SH-SY5Y (cell line): Measurements from ENCODE around the gene PHKA1.
"Not testable (repeated sequence)": the region's sequence is repeated elsewhere in the genome, so short reads cannot be mapped to it uniquely, and the experiment has no call there.

Source experiments
- GATA2 ChIP-seq: IDR thresholded peaks from 2 replicates; pipeline ENCODE4 v1.6.1; 2011; ENCODE audit warnings: mild to moderate bottlenecking, low read depth, low read length
- GATA3 ChIP-seq: IDR thresholded peaks from 2 replicates; pipeline ENCODE4 v1.6.1; 2011; ENCODE audit warnings: low read depth, mild to moderate bottlenecking, low read length, moderate library complexity

Gene PHKA1

DNA sequence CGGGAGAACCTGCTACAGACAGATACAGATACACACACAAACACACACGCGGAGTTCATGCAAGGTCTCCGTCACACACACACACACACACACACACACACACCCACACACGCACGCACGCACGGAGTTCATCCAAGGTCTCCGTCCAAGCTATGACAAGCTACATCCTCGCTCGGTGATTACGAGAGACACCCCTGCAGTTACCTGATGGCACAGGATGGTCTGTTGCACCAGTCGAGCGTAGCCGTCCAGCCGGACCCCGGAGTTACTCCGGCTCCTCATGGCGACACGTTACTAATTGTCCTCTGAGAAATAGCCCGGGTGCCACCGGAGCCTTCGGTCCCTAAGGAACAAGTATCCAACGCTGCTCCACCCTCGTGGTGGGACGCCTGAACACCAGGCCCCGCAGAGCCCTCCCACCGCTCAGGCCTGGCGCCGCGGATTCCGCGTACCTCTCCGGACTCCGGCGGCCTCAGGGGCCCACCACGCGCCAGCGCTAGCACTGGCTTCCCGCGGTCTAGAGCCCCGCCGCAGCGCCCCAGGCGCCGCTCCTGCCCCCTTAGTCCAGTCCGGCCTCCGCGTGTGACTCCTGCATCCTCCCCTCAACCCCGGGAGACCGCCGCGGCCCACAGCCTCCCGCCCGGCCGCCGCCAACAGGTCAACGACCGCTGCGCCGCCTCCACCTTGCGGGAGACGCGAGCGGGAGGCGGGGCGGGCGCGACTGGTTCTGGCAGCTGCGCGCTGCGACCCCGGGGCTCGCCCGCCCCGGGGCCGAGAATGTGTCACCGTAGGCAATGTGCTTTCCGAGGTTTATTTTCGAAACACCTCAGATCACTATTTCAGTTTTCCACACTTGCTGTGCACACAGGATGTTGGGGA lies at the start of gene PHKA1:
PHKA1 (minus strand) TSS at position 708 of the 879 bp plus-strand sequence; CDS start at position 282, 426 bp downstream.
- TF ChIP-seq GATA2, GATA3: not testable (repeated sequence)

DNA sequence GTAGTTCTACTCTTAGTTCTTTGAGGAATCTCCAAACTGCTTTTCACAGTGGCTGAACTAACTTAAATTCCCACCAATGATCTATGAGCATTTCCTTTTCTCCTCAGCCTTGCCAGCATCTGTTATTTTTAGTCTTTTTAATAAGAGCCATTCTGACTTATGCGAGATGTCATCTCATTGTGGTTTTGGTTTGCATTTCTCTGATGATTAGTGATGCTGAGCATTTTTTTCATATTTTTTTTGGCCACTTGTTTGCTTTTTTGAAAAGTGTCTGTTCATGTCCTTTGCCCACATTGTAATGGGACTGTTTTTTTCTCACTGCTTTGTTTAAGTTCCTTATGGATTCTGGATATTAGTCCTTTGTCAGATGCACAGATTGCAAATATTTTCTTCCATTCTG lies 21.5 kb upstream of the PHKA1 start:
- no peak for TF ChIP-seq GATA3
- TF ChIP-seq GATA2, result no peak

- TF ChIP-seq GATA2, result no peak
- no peak for TF ChIP-seq GATA3
These were observed 13.7 kb upstream of the PHKA1 start for GRCh38 chrX:72727846-72728245.

GRCh38 chrX:72716766-72717165 lies 2.7 kb upstream of the PHKA1 start:
- TF ChIP-seq GATA2 (no peak), GATA3 (no peak)

GRCh38 chrX:72715546-72715945 lies 1.4 kb upstream of the PHKA1 start:
- TF ChIP-seq GATA3 (no peak), GATA2 (no peak)

DNA sequence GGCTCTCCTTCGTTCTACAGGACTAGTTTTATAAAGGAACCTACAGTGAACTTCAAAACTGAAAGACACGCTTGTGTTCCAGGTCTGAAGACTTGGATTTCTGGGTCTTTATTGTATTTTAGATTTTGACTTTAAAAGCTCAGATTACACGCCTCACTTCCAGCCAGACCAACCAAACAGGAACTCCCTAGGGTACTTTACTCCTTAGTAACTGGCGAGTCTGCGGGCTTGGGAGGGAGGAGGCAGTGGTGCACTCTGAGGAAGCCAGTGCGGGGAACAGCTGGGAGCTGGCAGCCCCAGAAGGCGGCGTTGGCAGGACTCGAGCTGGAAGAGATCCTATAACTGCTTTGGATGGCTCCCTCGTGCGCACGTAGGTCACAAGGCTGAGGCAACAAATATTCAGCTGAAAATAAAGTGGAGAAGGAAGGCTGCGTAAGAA lies 391 bp upstream of the PHKA1 start:
- no peak for TF ChIP-seq GATA3
- no peak for TF ChIP-seq GATA2

GRCh38 chrX:72713130-72713529 lies 976 bp downstream of the PHKA1 start:
- TF ChIP-seq GATA3 (no peak), GATA2 (no peak)

- no peak for TF ChIP-seq GATA2
- TF ChIP-seq GATA3, result no peak
These were observed 1.9 kb downstream of the PHKA1 start for GRCh38 chrX:72712094-72712755.

GRCh38 chrX:72705814-72706213 lies 8.3 kb downstream of the PHKA1 start:
- TF ChIP-seq GATA2 (no peak), GATA3 (no peak)

- TF ChIP-seq GATA2, result no peak
- TF ChIP-seq GATA3, result no peak
These were observed 9.0 kb downstream of the PHKA1 start for GRCh38 chrX:72705111-72705510.

DNA sequence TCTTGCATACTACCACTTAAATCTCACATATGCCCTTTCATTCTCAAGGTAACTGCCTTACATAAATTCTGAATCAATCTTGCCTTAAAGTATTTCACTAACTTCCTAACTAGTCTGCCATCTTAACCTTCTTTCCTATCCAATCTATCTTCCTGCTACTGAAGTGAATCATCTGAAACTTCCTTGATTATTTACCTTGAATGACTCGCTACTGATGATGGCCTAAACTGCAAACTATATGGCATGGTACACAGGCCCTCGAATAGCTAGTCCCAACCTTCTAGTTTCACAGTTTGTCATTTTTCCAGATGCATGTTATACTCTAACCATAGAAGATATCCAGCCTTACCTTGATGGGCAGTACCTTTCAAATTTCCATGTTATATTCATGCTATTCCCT lies 19.9 kb downstream of the PHKA1 start:
- TF ChIP-seq GATA2, result no peak
- no peak for TF ChIP-seq GATA3

GRCh38 chrX:72693477-72693876 lies 20.6 kb downstream of the PHKA1 start:
- TF ChIP-seq GATA3 (no peak), GATA2 (no peak)

- no peak for TF ChIP-seq GATA2
- TF ChIP-seq GATA3, result no peak
These were observed 26.7 kb downstream of the PHKA1 start for GRCh38 chrX:72687396-72687795.

DNA sequence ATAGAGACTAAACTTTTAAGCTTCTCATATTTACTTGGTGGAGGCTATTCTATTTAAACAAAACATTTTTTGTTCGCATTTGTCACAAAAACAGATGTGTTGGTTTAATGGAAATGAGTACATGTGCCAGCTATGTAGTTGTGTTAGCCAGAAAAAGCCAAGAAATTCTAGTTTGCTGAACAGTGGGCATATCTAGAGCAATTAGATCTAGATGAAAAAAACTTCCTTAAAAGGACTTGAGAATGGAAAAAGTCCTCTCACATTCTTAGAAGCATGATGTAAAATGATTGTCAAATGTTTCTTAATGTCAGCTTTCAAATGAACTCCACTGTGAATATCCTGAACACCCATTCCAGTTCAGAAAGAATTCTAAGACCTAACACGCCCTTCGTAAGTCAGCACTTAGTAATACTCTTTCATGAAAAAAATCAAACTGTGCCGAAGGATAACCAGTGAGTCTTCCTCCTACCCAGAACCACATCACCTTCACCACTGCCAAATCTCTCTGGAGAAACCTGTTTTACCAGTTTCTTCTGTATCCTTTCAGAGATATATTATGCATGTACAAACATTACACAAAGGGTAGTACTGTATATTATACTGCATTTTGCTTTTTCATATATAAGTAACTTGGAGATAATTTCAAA lies 28.2 kb downstream of the PHKA1 start:
- TF ChIP-seq GATA3 (no peak), GATA2 (no peak)

GRCh38 chrX:72685018-72685417 lies 29.1 kb downstream of the PHKA1 start:
- no peak for TF ChIP-seq GATA2
- TF ChIP-seq GATA3, result no peak
